IPS DF 4.7 (cell line): ENCODE results near the gene TXNDC5.
"Not testable (repeated sequence)": the region's sequence is repeated elsewhere in the genome, so short reads cannot be mapped to it uniquely, and the experiment has no call there.

ENCODE experiments used
- DNase-seq: peaks from one replicate; pipeline ENCODE4 v3.0.0-alpha.2; 2013; ENCODE audit warnings: low spot score; ENCODE audit errors: extremely low read depth

TXNDC5 gene

DNA sequence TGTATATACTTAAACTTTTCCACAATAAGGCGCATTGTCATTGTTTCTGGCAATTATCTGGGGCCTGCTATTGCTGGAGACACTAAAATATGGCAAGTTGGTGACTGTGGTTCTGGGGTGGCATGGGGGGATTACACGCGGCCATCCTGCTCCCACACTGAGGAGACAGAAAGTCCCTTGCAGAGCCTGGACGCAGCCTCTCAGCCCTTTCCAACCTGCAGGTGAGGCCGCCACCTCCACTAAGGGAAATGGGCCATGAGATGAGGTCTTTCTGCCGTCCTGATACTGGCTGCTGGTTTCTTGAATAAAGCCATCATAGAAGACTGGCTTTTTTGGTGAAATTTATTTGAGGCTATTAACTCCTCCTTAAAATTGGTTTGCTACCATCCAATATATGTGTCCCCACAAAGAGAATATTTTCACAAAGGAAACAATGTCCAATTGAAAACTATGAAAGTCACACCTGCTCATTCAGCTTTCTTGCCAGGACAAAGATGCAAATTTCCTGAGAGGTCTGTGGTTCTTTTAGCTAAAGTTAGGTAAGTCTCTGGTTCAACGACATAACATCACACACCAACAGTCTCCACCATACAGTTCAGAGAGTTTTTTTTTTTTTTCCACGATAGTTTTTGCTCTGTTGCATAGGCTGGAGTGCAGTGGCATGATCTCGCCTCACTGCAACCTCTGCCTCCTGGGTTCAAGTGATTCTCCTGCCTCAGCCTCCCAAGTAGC is 13.0 kb downstream of the TXNDC5 start:
- DNase-seq: no peak

DNA sequence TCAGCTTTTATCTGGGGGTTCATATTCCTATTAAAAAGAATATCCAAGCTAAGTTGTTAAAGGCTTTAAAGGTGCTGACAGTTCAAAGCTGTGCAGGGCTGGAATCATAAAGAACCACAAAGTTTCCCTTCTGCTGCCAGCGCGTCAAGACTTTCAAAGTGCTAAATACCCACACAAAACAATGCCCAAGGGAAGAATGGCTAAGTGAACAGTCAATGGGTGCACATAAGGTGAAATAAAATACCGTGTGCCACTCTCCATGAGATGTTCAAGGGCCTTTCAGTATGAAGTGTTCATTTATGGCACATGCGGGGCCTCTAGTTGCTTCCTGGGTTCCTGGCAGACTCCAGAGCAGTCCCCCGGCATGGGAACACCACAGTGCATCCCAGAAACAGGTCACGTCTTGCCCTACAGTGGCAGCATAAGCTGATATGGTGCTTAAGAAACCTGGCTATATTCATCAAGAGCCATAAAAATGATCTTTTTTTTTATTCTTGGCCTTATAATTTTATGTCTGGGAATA is 14.1 kb downstream of the TXNDC5 start:
- no peak for DNase-seq

DNA sequence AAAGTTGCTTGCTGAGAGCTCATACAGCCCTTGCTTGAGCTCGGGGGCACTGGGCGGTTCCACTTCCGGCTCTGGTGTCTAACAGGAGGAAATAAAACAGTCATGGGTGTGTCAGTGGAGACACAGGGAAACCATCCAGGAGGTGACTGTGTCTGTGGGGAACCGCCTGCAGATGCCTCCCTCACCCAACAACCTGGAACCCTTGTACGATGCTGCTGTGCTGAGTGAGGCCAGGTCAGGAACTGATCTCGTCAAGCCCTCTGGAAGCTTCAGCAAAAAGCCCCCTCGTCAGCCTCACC is 15.5 kb downstream of the TXNDC5 start:
- no peak for DNase-seq

DNA sequence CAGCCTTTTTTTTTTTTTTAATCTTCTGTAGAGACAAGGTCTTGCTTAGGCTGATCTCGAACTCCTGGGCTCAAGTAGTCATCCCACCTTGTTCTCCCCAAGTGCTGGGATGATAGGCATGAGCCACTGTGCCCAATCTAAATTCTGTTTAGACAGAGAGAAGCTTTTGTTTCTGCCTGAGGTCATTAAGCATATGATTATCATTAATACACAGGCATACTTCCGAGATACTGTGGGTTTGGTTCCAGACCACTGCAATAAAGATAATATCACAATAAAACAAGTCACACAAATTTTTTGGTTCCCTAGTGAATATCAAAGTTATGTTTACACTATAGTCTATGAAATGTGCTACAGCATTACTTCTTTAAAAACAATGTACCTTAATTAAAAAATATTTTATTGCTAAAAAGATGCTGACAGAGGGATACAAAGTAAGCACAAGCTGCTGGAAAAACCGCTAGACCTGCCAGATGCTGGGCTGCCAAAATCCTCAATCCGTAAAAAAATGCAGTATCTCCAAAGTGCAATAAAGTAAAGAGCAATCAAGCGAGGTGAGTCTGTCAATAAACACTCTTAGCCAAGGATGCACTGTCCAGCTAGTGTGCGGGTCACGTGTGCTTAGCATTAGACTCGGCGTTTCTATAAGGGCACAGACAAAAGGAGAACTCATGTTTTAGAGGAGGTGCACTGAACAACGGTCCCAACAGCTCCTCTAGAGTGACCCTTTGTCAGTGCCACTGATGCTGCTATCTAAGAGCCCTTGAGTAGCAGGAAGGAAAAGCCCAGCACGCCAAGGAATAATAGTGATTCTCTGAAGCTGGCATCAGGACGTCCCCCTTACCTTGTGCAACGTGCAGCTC is 16.1 kb downstream of the TXNDC5 start:
- DNase-seq: no peak

DNA sequence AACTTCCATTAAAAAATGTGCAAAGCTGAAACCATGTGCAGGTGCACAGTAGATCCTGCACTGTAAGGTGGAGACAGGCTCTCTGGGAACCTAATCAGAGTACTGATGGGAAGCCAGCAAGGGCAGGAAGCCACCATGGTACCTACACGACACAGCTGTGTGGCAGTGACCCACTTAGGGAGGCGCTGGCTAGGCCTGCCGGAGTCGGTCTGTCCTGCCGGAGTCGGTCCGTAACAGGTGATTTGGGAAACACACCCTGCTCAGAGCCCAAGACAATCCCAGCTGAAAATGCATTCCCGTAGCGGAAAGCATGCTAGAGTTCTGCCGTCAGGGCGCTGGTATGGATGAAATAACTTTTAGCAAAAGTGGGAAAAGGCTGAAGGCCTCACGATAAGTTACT is 17.2 kb downstream of the TXNDC5 start:
- no peak for DNase-seq

DNA sequence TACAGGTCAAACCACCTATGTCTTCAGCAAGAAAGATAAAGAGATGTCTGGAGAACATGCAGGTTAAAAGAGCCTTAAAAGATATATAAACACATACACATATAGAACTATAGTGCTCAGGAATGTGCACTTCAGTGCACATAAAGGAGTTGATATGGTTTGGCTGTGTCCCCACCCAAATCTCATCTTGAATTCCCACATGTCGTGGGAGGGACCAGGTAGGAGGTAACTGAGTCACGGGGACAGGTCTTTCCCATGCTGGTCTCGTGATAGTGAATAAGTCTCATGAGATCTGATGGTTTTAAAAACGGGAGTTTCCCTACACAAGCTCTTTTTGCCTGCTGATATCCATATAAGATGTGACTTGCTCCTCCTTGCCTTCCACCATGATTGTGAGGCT is 18.2 kb downstream of the TXNDC5 start:
- not testable (repeated sequence) for DNase-seq

DNA sequence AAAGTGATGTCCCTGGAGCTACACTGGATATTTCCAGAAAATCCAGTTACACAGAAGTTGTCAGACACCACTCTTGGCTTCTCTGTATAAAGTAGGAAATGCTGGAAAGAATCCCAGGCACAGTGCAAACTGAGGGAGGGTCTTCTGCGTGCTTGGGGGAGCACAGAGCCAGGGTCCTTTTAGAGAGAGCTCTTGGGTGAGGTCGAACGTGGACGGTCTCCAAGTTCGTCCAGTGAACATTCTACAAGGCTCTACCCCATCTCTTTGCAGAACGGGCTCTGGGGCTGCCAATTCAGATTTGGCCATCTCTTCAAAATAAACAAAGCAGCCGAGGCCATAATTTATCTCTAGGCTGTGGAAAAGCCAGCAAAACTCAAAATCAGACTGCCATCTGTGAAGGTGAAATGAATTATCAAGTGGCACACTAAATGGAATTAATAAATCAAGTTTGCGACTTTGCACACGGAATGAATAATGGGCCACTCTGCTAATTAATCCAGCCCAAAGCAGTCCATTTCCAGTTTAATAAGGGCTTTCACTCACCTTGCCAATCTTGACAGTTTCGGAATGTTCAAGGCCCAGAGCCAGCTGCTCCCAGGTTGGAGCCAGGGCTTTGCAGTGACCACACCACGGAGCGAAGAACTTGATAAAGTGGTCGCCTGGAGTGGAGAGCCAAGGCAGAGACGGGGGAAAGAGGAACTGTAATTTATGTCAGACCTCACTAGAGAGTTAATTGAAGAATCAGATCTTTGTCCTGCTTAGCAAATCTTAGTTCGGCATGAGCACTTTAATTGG is 19.3 kb downstream of the TXNDC5 start:
- no peak for DNase-seq

DNA sequence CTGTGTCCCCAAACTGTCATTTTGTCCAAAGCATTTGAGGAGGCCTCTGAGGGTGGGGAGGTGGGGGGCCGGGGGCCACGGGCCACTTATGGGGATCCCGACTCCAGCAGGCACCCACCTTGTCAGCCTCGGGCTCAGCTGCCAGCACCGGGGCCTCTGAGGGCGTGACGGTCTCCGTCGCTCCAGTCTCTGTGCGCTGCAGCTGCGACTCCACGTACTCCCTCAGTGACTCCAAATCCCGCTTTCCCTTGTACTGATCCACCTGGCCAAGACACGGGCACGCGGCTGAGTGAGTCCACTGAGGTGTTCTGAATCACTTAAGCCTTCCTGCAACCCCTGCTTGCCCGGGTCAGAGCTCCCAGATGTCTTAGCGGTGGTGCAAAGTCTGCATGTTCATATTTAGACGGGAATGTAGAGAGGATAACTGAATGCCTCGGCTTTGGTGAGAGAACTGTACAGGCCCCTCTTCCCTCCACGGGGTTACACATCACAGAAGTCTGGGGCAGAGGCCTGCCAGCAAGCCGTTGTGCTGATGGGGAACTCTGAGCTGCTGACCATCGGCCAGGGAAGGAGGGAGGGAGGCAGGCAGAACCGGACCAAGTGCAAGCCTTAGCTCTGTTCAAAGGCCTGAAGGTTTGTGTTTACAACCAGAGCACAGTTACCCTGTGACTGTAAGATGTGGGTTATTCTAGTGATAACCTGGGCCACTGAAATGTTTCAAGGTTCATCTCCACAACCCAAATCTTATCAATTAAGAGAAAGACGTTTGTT is 21.8 kb downstream of the TXNDC5 start:
- no peak for DNase-seq

DNA sequence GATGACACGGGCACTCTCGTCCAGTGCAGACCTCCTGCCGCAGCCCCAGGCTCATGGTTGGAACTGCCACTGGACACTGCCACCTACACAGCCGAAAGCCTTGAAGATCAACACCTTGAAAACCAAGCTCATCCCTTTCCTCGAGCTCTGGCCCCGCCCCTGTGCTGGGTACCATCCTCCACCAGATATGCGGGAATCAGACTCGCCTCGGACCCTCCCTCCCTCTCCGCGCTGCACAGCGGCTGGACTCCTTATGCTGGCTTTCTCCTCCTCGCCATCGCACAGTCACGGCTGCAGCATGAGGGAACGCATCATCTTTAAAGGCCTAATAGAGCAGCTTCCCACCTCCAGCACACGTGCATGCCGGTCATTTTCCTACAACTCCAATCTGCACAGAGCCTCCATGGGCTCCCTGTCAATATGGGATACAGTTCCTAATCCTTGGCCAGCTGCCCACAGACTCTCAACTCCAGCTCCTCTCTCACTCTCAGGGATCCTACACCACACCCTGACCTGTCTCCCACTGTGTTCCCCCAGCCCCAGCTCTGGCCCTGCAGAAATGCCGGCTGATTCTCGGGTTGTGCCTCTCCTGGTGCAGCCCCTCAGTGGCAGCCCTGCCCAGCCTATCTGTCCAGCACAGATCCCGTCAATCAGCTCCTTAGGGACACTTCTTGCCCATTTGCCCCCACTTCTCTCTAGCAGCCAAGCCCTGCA is 23.2 kb downstream of the TXNDC5 start:
- DNase-seq: no peak

DNA sequence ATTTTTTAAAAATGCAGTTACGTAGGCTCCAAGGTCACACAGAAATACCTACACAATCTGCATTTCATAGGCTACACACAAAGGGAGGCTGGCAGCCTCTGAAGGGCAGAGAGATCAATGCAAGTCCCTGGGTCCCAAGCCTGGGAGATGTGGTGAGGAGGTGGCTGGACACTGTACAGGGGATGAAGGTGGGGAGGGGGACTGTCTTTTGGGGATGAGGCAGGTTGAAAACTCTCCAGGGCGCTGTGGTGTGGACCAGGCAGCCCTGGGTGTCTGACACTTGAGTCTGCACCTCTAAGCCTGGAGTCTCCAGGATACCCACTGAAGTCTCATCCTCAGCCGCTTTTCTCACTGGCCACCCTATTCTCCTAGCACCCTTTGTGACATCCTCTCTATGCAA is 24.5 kb downstream of the TXNDC5 start:
- no peak for DNase-seq

DNA sequence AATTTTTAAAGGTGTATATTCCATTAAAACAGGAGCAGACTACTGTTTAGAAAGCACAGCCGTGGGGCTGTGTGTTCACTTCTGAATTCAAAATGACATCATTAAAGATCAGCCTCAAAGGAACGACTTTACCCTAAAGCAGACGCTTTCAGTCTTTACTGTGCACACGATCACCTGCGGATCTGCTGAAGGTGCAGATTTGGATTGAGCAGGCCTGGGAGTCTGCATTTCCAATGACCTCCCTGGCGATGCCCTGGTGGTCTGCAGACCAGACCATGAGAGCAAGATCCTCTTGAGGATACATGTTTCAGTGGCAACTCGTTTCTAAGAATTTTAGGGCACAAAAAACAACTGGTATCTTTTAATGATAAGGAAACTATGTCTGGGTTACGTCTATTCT is 27.2 kb downstream of the TXNDC5 start:
- no peak for DNase-seq

DNA sequence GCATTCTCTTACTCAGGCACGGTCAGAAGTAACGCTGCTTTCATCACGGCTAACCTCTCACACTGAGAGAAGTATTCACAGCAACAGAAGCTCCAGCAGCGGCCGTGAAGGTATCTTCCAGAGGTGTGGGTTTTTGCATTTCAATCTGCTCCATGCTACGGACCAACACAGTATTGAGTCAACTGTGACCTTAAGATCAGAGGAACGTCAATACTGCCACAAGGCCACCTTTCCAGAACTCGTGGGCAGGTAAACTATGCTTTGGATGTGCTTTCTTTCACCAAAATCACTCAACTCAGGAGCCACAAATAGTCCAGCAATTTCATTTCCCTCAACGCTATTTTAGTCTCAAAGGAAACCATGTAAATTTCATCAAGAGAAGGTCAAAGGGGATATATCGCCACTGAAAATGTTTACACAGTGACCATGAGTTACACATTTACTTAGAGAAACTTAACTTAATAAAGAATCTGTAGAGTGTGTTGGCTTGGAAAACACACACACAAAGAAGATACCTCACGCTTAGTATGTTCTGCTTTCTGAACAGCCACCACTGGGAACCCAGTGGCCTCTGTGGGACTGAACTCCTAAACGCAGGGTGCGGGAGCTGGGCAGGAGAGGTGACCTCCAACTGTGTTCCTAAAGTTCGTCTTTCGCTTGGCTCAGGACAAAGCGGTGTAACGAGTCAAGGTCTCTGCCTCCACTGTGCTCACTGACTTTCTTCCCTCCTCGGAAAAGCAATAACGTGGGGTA is 27.9 kb downstream of the TXNDC5 start:
- DNase-seq: no peak

DNA sequence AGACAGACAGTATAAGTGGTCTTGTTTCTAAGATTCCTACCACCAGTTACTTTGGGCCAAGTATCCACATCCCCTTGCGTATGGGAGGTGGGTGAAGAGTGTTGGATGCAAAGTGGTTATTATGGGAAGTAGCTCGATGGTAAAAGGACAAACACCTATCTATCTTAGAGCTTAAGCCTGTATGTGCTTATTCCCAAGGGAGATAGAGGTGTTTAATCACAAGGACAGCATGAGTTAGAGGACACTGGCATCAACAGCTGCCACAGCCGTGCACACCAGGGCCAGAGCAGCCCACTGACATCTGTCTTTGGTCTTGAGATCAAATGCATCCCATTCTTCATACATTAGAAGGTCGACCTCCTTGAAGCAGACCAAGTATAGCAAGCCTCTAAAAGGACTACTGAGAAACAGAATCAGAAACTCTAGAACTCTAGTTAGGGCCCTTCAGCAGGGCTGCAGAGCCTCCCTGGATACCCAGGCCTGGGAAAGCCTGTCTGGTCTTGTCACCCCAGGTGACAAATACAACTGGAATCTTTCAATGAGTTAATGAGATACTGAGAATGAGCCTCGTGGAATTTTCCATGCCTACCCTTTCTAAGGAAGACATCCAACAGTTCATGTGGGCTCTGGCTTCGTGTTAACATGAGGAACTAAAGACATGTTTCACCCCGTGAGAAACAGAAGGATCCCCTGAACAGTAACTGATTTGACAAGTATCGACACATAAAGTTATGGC is 28.7 kb downstream of the TXNDC5 start:
- DNase-seq: no peak

DNA sequence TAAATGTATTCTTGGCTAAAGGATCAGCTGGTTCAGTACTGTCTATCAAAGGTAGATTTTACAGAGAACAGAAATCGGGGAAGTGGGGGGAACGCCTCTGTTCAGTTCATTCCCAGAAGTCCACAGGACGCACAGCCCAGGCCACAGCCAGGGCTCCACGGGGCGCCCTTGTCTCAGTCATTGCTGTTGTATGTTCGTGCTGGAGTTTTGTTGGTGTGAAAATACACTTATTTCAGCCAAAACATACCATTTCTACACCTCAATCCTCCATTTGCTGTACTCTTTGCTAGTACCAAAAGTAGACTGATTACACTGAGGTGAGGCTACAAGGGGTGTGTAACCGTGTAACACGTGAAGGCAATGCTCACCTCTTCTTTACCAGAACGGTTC is 29.9 kb downstream of the TXNDC5 start:
- DNase-seq: no peak

DNA sequence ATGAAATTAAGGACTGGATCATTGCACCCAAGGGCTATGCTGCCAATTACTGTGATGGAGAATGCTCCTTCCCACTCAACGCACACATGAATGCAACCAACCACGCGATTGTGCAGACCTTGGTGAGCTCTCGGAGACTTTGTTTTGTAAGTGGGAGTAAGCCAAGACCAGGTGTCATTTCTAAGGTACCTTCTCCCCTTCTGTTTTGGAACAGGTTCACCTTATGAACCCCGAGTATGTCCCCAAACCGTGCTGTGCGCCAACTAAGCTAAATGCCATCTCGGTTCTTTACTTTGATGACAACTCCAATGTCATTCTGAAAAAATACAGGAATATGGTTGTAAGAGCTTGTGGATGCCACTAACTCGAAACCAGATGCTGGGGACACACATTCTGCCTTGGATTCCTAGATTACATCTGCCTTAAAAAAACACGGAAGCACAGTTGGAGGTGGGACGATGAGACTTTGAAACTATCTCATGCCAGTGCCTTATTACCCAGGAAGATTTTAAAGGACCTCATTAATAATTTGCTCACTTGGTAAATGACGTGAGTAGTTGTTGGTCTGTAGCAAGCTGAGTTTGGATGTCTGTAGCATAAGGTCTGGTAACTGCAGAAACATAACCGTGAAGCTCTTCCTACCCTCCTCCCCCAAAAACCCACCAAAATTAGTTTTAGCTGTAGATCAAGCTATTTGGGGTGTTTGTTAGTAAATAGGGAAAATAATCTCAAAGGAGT is 30.4 kb downstream of the TXNDC5 start:
- DNase-seq: no peak

DNA sequence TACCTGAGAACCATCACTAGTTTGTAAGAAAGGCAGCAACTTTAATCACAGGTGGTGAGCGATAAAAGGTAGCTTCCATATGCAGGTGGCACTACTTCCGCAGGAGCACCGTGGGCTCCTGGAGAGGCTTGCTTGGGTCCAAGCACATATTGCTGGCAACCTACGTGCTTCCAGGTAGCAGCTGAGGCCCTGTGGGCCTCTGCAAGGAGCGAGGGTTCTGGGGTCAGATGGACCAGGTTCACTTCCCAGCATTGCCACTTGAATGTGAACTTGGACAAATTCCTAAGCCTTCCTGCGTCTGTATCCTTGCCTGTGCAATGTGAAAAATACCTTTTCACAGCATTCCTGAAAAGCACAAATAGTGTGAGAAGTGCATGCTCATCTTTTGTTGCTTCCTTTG is 31.0 kb downstream of the TXNDC5 start:
- DNase-seq: no peak

DNA sequence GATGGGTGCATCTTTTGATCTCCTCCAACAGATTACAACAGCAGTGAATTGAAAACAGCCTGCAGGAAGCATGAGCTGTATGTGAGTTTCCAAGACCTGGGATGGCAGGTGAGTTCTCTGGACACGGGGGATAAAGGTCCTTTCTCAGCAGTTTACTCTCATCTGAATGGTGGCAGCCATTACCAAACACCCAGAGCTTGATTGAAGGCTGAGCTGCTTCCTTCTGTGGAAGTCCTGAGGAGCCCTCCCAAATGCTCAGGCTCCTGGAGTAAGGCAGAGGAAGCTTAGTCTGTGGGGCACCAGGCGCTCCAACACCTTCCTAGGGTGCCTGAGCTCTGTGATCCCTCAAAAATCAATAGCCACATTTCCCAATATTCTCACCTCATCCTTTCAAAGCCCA is 31.5 kb downstream of the TXNDC5 start:
- no peak for DNase-seq

DNA sequence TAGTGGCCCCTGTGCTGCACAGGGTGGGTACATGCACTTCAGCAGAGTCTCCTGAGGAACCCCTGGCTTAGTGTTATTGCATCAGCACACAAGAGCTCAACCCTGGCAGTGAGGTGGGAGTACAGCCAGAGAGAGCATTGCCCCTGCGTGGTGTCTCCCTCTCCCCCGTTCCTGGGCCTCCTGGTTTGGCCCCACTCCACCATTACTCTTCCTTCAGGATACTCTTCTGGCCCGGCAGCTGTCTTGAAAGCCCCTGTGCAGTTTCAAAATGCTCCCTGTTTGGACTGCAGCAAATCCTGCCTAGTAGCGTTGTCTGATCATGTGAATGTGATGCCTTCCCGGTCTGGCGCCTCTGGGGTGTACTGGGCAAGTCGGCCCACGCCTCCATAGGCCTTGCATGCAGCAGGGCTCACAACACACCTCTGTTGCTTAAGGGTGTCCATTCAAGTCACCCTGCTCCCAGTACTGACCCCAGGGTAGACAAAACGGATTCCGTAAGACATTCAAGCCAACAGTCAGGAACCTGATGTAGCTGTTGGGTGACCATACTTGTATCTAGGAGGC is 32.1 kb downstream of the TXNDC5 start:
- no peak for DNase-seq
